Lower lobe of right lung (tissue), 2 donors: ENCODE measurements around the gene JARID2. TPM values are rescaled to one million over a fixed set of nuclear protein-coding genes. Genes with fewer than 3 reads are reported as not detected.

Source experiments
- ATAC-seq, 2 donors: fragments of 200-7000 bp; cut with Tn5 transposase; one replicate each; pipeline ENCODE4 v1.9.1; 2020 to 2022; ENCODE audit warnings: mild to moderate bottlenecking in 2 of 2, moderate library complexity in 2 of 2
- DNase-seq: peaks from one replicate; pipeline ENCODE4 v3.0.0-alpha.2; 2020
- H3K27ac ChIP-seq: fragments of 200-600 bp; one replicate; pipeline ENCODE4 v1.8.0; 2022
- H3K27me3 ChIP-seq: fragments of 200-600 bp; one replicate; pipeline ENCODE4 v1.8.0; 2022; ENCODE audit warnings: low read depth
- H3K36me3 ChIP-seq: fragments of 200-600 bp; one replicate; pipeline ENCODE4 v1.8.0; 2022; ENCODE audit warnings: mild to moderate bottlenecking
- H3K4me1 ChIP-seq: fragments of 200-600 bp; one replicate; pipeline ENCODE4 v1.8.0; 2022
- H3K4me3 ChIP-seq: fragments of 200-600 bp; one replicate; pipeline ENCODE4 v1.8.0; 2022; ENCODE audit warnings: mild to moderate bottlenecking
- H3K9me3 ChIP-seq: fragments of 200-600 bp; one replicate; pipeline ENCODE4 v1.8.0; 2022
- intact Hi-C: fragments of 100-400 bp; cut with DNase I; formaldehyde crosslinking; loops from one replicate; pipeline ENCODE4 v1.11.0; 2022
- total RNA-seq: library from RNA; stranded (reverse); fragmentation: NEBNext Ultra II Directional; extraction: Animal tissue kit (Norgen Biotek cat#: 25700); gene quantifications from one replicate; pipeline ENCODE4 v1.2.1, GENCODE V29; 2021
- TF ChIP-seq, protein P1 (sequence below): fragments of 200-600 bp; IDR thresholded peaks from one replicate; pipeline ENCODE4 v1.8.0; 2022; ENCODE audit warnings: antibody characterized with exemption, mild to moderate bottlenecking
- donor health status: DM: no; HTN: yes; CAD: no; lungs with severe emphysema.

Gene JARID2
- total RNA-seq, 1 donor from 2014 or later, result 16.0 TPM

DNA sequence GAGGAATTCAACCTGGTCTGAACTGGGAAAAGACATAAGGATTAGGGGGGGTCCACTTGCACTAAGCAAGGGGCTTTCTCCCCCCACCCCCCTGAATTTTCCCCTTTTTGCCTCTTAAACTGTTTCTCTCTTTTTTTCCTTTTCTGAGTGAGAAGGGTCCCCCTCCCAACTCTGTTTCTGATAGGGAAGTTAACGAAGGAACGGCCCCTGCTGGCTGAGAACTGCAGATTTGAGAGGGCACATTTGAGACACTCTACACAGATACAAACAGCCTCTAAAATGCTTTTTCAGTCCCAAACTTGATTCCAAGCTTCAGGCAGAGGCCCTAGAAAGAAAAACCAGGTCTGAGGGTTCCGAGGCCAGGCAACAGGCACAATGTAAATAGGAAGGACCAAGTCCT is 91.7 kb downstream of the JARID2 start:
- peaks cover 47% of the 10 kb centered on the region for H3K4me1 ChIP-seq
- H3K27ac ChIP-seq, result no peak overlapping the region
- no peak for ATAC-seq
- H3K4me3 ChIP-seq, result no peak overlapping the region
- intact Hi-C loops, result no loop called here
- no peaks in the 10 kb centered on the region for H3K9me3 ChIP-seq
- DNase-seq, result no peak
- TF ChIP-seq, protein P1, sequence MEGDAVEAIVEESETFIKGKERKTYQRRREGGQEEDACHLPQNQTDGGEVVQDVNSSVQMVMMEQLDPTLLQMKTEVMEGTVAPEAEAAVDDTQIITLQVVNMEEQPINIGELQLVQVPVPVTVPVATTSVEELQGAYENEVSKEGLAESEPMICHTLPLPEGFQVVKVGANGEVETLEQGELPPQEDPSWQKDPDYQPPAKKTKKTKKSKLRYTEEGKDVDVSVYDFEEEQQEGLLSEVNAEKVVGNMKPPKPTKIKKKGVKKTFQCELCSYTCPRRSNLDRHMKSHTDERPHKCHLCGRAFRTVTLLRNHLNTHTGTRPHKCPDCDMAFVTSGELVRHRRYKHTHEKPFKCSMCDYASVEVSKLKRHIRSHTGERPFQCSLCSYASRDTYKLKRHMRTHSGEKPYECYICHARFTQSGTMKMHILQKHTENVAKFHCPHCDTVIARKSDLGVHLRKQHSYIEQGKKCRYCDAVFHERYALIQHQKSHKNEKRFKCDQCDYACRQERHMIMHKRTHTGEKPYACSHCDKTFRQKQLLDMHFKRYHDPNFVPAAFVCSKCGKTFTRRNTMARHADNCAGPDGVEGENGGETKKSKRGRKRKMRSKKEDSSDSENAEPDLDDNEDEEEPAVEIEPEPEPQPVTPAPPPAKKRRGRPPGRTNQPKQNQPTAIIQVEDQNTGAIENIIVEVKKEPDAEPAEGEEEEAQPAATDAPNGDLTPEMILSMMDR, result no peak
- H3K27me3 ChIP-seq, result no peaks in the 10 kb centered on the region
- H3K36me3 ChIP-seq, result no peaks in the 10 kb centered on the region

DNA sequence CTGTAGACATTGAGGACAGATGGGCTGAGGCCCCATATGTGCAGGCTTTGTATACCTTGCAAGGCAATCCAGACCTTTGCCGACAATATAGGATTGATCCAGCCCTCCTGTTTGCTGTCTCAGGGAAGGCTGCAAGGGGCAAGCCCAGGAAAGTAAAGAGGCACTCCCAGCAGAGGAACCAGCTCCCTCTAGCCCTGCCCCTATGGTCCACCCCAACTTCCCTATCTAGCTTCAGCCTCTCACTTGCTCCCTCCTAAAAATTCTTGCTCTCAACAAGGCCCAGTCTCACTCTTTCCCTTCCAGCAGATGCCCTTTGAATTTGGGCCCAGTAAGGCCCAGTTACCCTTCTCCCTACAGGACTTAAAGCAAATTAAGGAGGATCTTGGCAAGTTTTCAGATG is 92.6 kb downstream of the JARID2 start:
- Histone ChIP-seq H3K4me3 (no peak overlapping the region), H3K27me3 (no peaks in the 10 kb centered on the region), H3K27ac (no peak overlapping the region), H3K9me3 (no peaks in the 10 kb centered on the region), H3K36me3 (no peaks in the 10 kb centered on the region), H3K4me1 (peaks cover 48% of the 10 kb centered on the region)
- TF ChIP-seq, protein P1, result no peak
- ATAC-seq, result no peak
- DNase-seq, result no peak
- intact Hi-C loops, result no loop called here

DNA sequence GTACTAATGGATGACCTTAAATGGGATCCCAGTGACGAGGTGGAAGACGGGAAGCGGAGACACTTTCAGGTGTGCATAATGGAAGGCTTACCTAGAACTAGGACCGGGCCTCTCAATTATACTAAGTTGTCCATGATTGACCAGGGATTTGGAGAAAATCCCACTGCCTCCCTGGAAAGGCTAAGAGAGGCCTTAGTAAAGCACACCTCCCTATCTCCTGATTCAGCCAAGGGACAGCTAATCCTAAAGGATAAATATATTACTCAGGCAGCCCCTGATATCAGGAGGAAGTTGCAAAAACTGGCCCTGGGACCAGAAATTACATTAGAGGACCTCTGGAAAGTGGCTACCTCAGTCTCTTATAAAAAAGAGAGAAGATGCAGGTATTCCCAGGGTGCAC is 93.2 kb downstream of the JARID2 start:
- Histone ChIP-seq H3K9me3 (no peaks in the 10 kb centered on the region), H3K4me3 (no peak overlapping the region), H3K27me3 (no peaks in the 10 kb centered on the region), H3K4me1 (peaks cover 54% of the 10 kb centered on the region), H3K36me3 (no peaks in the 10 kb centered on the region), H3K27ac (no peak overlapping the region)
- no peak for ATAC-seq
- DNase-seq, result no peak
- TF ChIP-seq, protein P1, result no peak
- intact Hi-C loops, result no loop called here

DNA sequence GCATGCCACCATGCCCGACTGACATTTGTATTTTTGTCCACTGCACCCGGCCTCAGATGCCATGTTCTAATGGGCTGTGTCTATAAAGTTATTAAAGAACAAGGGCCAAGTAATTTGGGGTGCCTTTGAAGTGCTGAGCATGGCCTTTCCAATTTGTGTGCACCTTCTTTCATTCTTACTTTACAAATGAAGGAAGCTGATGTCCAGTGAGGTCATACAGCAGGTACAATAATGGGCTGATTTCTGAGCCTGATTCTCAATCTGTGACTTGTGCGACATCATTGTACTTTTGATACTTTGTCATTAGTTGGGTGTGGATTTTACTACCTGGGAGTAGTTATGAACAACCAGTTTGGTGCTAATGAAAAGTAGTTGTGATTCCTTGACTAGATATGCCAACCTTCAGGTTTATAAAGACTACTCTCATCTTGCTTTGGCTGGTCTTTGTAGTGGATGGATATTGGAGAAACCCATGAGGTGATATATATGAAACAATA is 94.3 kb downstream of the JARID2 start:
- no peak for ATAC-seq
- Histone ChIP-seq H3K9me3 (no peaks in the 10 kb centered on the region), H3K36me3 (no peaks in the 10 kb centered on the region), H3K4me1 (peaks cover 65% of the 10 kb centered on the region), H3K4me3 (no peak overlapping the region), H3K27ac (no peak overlapping the region), H3K27me3 (no peaks in the 10 kb centered on the region)
- intact Hi-C loops, result no loop called here
- TF ChIP-seq, protein P1, result no peak
- no peak for DNase-seq

DNA sequence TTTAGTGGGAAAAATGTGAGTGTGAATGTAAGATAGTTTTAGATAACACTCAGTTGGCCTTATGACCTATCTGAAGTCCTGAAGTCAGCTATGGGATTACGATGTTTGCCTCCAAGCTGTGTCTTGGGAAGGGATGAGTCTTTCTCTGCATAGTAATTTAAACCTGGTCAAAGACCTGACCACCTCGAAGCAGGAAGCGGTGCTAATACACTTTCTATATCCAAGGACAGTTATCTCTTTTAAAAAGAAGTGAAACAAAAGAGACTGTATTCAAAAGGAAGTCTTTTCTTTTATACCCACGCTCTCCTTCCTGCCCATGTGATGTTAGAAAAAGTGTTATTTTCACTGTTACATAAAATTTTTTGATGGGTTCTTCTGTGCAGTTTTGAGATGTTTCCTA is 94.9 kb downstream of the JARID2 start:
- Histone ChIP-seq H3K4me1 (peaks cover 65% of the 10 kb centered on the region), H3K4me3 (no peak overlapping the region), H3K27ac (no peak overlapping the region), H3K36me3 (no peaks in the 10 kb centered on the region), H3K9me3 (no peaks in the 10 kb centered on the region), H3K27me3 (no peaks in the 10 kb centered on the region)
- TF ChIP-seq, protein P1, result no peak
- ATAC-seq (no peak), DNase-seq (no peak)
- intact Hi-C loops, result no loop called here
